HG02884 (cell line): ENCODE measurements around the gene EPB41L3.
"Not testable (repeated sequence)": the region's sequence is repeated elsewhere in the genome, so short reads cannot be mapped to it uniquely, and the experiment has no call there.

ENCODE experiments used
- ATAC-seq: cut with Tn5 transposase; IDR thresholded peaks from one replicate; pipeline ENCODE4 v1.9.1; 2021; ENCODE audit warnings: mild to moderate bottlenecking, moderate library complexity; ENCODE audit not compliant: unreplicated experiment

The EPB41L3 gene

GRCh38 chr18:5500158-5500939 is 43.4 kb downstream of the EPB41L3 start:
- ATAC-seq: no peak

DNA sequence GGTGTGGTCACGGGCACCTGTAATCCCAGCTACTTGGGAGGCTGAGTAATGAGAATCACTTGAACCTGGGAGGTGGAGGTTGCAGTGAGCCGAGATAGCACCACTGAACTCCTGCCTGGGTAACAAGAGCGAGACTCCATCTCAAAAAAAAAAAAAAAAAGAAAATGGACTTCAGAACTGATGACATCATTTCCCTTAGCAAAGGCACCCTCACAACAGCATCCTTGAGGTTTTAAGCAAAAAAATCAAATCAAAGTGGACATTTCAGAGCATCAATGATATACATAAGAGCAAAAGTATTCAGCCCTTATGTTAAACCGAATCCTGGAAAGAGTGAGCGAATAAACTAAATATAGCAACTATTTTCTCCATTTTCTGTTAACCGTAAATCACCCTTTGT is 45.3 kb downstream of the EPB41L3 start:
- no peak for ATAC-seq

DNA sequence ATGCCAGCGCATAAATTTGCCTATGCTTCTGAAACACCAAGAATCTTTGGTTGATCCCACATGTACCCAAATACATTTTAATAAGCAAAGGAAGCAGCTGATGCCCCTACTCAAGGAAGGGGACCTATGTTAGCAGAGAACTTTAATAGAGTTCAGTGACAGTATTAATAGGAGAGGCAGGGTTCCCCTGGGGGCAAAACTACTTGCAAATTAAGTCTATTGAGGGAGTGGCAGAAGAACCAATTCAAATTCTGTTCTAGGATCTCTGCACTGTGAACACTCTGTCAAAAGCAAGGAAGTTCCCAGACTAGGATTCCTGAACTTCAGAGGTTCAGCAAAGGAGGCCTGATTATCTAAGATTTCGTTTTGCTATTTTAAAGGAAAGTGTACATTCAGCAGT is 47.5 kb downstream of the EPB41L3 start:
- ATAC-seq: no peak

DNA sequence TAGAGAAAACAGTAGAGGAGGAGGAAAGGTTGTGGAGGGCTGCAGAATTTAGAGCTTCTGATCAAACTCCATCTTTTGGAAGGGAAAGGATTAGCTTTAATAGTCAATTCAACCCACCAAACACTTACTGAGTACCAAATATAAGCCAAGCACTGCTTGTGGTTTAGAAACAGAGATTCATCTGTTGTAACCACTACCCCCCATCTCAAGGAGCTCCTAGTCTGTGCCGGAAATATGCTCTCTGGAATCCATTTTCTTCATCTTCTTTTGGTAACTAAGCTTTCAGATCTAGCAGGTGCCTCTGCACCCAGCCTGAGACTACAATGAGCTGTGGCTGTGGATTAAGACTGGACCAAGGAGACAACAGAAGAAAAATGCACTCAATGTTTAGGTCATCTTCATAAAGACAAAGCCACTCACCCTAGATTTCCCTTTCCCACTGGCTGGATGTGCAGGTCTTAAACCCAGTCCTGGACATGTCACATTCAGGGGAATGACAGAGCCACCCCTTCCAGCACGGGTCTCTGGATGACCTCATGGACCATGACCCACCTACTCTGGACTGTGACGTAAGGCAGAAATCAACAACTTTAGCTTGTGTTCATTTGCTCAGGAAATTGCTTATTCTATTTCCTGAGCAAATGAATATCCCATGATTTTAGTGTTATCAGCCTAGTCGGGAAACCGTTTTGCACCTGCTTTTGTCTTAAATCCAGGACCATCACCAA is 52.9 kb downstream of the EPB41L3 start:
- ATAC-seq: no peak

GRCh38 chr18:5488844-5489243 is 55.0 kb downstream of the EPB41L3 start:
- ATAC-seq: no peak

DNA sequence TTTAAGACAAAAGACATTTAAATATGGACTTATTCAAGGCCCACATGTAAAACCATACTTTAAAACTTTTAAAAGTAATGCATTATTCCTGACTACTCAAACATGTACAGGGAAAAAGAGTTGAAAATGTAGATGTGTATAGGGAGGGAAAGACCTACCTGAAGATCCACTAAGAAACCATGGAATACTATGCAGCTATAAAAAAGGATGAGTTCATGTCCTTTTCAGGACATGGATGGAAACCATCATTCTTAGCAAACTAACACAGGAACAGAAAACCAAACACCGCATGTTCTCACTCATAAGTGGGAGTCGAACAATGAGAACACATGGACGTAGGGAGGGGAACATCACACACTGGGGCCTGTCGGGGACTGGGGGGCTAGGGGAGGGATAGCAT is 55.8 kb downstream of the EPB41L3 start:
- not testable (repeated sequence) for ATAC-seq

DNA sequence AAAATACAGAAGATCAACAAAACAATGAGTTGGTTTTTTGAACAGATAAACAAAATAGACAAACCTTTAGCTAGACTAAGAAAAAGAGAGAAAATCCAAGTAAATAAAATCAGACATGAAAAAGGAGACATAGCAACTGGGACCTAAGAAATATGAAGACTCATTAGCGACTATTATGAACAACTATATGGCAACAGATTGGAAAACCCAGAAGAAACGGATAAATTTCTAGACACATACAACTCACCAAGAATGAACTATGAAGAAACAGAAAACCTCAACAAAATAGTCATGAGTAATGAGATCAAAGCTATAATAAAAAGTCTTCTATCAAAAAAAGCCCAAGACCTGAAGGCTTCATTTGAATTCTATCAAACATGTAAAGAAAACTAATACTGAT is 59.3 kb downstream of the EPB41L3 start:
- ATAC-seq: no peak

- ATAC-seq: no peak
Observed at GRCh38 chr18:5481621-5482020, 62.2 kb downstream of the EPB41L3 start.

GRCh38 chr18:5478261-5478660 is 65.5 kb downstream of the EPB41L3 start:
- ATAC-seq: no peak

GRCh38 chr18:5476961-5477800 is 66.6 kb downstream of the EPB41L3 start:
- ATAC-seq: no peak

GRCh38 chr18:5475267-5475666 is 68.5 kb downstream of the EPB41L3 start:
- ATAC-seq: no peak

DNA sequence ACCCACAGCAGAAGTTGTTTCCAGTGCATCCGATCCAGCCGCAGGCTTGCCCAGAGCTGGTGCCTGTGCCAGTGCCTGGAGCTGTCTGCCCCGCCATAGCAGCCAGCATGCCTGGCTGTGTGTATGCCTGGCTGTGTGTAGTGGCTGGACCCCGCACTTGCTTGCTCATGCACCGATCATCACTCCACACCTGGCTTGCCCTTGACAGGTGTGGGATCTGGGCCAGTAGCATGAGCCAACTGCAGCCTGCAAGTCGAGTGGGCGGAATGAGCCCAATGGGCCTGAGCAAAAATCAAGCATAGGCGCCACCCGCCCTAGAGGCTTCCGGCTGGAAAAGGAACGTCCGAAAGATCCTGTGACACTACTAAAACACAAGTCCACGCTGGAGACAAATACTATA is 74.5 kb downstream of the EPB41L3 start:
- no peak for ATAC-seq

- no peak for ATAC-seq
Observed at GRCh38 chr18:5468394-5468793, 75.4 kb downstream of the EPB41L3 start.

DNA sequence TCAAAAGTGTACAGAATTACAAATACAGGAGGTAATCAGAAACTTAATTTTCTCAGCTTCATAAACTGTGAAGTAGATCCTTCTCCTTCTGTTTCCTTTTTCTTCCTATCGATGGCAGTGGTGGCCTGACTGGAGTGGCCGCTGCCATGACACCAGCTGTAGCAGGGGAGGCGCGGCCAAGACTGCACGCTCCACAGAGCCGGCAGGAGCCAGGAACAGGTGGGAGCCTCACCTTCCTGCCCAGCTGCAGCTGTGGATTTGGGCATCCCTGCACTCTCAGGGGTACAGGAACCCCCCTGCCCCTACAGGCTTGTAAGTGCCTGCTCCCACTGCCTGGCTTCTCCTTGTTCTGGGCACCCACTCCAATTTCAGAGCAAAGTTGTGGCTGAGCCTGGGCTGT is 76.1 kb downstream of the EPB41L3 start:
- ATAC-seq: no peak

- ATAC-seq: no peak
Observed at GRCh38 chr18:5466256-5466655, 77.5 kb downstream of the EPB41L3 start.

DNA sequence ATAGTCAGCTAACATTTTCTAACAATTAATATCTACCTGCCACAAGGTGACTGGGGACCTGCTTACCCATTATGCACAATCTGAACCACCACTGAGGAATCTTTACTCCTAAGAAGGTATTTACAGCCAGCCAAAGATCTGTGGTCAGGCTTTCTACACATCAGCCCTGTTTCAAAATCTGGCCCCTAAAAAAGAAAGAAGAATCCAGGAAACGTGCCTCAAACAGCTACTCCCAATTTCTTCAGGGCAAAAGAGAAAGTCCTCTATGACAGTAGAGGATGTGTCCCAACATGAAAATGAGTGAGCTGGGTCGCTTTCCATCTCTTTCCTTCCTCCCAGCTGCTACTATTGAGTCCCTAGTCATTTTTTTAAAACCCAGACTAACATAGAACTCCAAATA is 79.5 kb downstream of the EPB41L3 start:
- no peak for ATAC-seq

DNA sequence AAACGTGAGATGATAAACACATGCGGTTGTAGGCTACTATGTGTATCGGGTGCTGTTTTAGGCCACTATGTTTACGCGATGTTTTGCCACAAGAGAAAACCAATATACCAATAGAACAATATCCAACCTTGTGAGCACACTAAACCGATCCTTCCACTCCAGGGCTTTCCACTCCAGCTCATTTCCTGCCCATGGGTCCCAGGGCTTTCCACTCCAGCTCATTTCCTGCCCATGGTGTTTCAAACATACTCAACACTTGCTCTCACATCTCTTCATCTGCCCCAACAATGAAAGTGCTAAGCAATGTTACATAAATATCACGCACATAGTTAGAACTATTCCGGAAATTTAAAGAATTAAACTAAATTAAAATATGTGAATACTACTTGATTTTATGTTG is 80.0 kb downstream of the EPB41L3 start:
- ATAC-seq: no peak

DNA sequence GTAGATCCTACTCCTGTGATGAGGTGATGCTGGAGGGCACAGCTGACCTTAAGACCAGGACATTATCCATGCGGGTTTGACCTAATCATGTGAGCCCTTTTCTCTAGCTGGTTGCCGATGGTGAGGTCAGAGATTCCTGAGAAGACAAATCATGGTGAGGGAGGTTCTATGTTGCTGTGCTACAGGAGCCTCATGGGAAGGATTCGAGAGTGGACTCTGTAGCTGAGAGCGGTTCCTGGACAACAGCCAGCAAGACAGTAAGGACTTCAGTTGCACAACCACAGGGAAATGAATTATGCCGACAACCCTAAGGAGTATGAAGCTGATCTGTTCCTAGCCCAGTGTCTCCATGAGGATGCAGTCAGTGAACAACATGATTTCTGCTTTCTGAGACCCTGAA is 80.4 kb downstream of the EPB41L3 start:
- no peak for ATAC-seq

DNA sequence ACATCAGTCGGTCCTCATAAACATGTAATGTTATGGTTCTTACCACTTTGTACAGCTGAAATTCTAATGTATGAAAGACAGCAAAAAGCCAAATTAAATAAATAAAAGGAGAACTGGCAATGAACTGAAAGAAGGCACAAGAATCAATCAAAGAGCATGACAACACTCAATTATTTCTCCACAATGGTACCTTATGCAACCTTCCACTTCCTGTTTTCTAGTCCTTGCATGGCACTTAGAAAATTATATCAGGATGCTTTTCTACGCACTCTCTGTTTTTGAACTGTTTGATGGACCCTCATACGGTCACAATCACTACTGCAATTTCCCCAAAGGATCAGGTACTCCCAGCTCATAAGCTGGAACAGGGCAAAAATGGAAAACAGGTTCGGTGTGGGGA is 81.6 kb downstream of the EPB41L3 start:
- no peak for ATAC-seq

DNA sequence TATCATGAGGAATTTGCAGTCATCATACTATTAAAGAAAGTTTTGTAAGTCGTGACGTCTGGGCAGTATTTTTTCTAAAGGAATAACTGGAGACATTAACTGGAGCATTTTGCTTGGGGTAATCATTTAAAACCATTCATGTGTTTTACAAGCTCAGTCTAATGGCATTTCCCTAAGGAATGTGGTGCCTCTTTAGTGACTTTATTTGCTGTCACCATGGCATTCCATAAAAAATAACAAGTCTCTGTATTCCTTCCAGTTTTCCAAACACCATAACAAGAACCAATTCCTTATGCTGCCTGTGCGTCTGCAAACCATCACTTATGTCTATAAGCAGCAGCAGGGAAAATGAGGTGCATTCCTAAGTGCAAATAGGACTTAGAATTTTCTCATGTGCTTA is 82.8 kb downstream of the EPB41L3 start:
- no peak for ATAC-seq

DNA sequence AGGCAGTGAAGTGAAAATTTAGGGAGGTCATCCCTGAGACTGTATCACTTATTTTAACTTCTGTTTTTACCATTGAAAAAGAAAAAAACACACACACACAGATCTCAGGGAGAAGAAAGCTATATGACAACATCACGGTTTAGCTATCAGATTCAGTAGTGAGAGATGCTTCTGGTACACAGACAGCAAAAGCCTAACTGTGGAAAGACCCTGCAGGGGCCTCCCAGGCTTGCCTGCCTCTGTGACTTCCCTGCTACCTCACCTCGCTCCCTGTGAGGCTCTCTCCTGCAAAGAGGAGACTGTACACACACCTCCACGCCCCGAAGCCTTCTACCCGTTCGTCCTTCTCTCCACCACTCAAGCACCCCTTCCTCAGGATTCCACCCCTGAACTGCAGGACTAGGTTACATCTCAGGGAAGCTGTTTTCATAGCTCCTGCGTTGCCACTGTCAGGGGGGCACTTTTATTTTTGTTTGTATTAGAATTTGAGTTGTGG is 86.3 kb downstream of the EPB41L3 start:
- ATAC-seq: no peak
